ENCODE measurements around the gene DISC1. TPM values are rescaled to one million over a fixed set of nuclear protein-coding genes. Genes with fewer than 3 reads are reported as not detected.

DISC1 gene
- total and polyA plus RNA-seq, 2 experiments from 2014 or later: 0.43 to 1.2 TPM

- 7 to 11% methylated on average over 1 of the region's 1 CpG for WGBS, 2 experiments (ENCODE audit: low coverage in 1 of 2, low lambda C conversion rate in 2 of 2, missing lambda C conversion rate in 2 of 2)
- Histone ChIP-seq H3K4me1 (ENCODE audit: insufficient read depth) (no peaks in the 10 kb centered on the region), H3K9me3 (ENCODE audit: low read depth) (no peaks in the 10 kb centered on the region), H3K9ac (no peak overlapping the region), H3K27ac (no peak overlapping the region), H3K9me2 (ENCODE audit: insufficient read depth) (no peaks in the 10 kb centered on the region), H3K27me3 (replicated peaks; ENCODE audit: insufficient read depth) (no peaks in the 10 kb centered on the region), H3K36me3 (ENCODE audit: low read depth) (no peaks in the 10 kb centered on the region), H2AFZ (no peak overlapping the region), H3K4me3 (no peak overlapping the region), H4K20me1 (ENCODE audit: insufficient read depth) (no peaks in the 10 kb centered on the region), H3K4me2 (ENCODE audit: unreplicated experiment) (no peak overlapping the region), H3F3A (ENCODE audit: insufficient read depth) (no peaks in the 10 kb centered on the region), H3K79me2 (ENCODE audit: insufficient read depth) (no peaks in the 10 kb centered on the region)
- in situ Hi-C loops (cut with MboI): no loop called here
- TF ChIP-seq EZH2 (IDR thresholded peaks at IDR 0.05; ENCODE audit: insufficient read depth, poor library complexity, severe bottlenecking) (no peak), EZH2phosphoT487 (IDR thresholded peaks at IDR 0.05; ENCODE audit: insufficient read depth, low read depth) (no peak)
- no peak for DNase-seq
Observed at GRCh38 chr1:231768416-231768815, 141.8 kb downstream of the DISC1 start.

GRCh38 chr1:231770506-231771175, 144.1 kb downstream of the DISC1 start:
- Histone ChIP-seq H3K9me3 (ENCODE audit: low read depth) (no peaks in the 10 kb centered on the region), H3K4me2 (ENCODE audit: unreplicated experiment) (no peak overlapping the region), H3F3A (ENCODE audit: insufficient read depth) (no peaks in the 10 kb centered on the region), H3K4me3 (no peak overlapping the region), H3K36me3 (ENCODE audit: low read depth) (no peaks in the 10 kb centered on the region), H3K27ac (no peak overlapping the region), H3K9me2 (ENCODE audit: insufficient read depth) (no peaks in the 10 kb centered on the region), H2AFZ (no peak overlapping the region), H3K27me3 (replicated peaks; ENCODE audit: insufficient read depth) (no peaks in the 10 kb centered on the region), H3K79me2 (ENCODE audit: insufficient read depth) (no peaks in the 10 kb centered on the region), H3K4me1 (ENCODE audit: insufficient read depth) (peaks cover 2% of the 10 kb centered on the region), H3K9ac (no peak overlapping the region), H4K20me1 (ENCODE audit: insufficient read depth) (no peaks in the 10 kb centered on the region)
- in situ Hi-C loops (cut with MboI): no loop called here
- 52 to 59% methylated on average over 8 of the region's 8 CpGs for WGBS, 2 experiments (ENCODE audit: low coverage in 1 of 2, low lambda C conversion rate in 2 of 2, missing lambda C conversion rate in 2 of 2)
- TF ChIP-seq EZH2 (IDR thresholded peaks at IDR 0.05; ENCODE audit: insufficient read depth, poor library complexity, severe bottlenecking): no peak
- TF ChIP-seq EZH2phosphoT487 (IDR thresholded peaks at IDR 0.05; ENCODE audit: insufficient read depth, low read depth): no peak
- no peak for DNase-seq

GRCh38 chr1:231774719-231775335, 148.2 kb downstream of the DISC1 start:
- WGBS, 2 experiments (ENCODE audit: low coverage in 1 of 2, low lambda C conversion rate in 2 of 2, missing lambda C conversion rate in 2 of 2): 98% methylated on average over 4 of the region's 4 CpGs
- Histone ChIP-seq H3K9me2 (ENCODE audit: insufficient read depth) (no peaks in the 10 kb centered on the region), H2AFZ (no peak overlapping the region), H3K27me3 (replicated peaks; ENCODE audit: insufficient read depth) (no peaks in the 10 kb centered on the region), H3K4me2 (ENCODE audit: unreplicated experiment) (no peak overlapping the region), H3K9ac (no peak overlapping the region), H3K27ac (no peak overlapping the region), H4K20me1 (ENCODE audit: insufficient read depth) (no peaks in the 10 kb centered on the region), H3K36me3 (ENCODE audit: low read depth) (no peaks in the 10 kb centered on the region), H3K4me3 (no peak overlapping the region), H3K79me2 (ENCODE audit: insufficient read depth) (no peaks in the 10 kb centered on the region), H3K4me1 (ENCODE audit: insufficient read depth) (peaks cover 19% of the 10 kb centered on the region), H3K9me3 (ENCODE audit: low read depth) (no peaks in the 10 kb centered on the region), H3F3A (ENCODE audit: insufficient read depth) (0 out of 2 replicates have a peak, but pooled peaks cover 12% of the 10 kb centered on the region)
- in situ Hi-C loops (cut with MboI): no loop called here
- TF ChIP-seq EZH2 (IDR thresholded peaks at IDR 0.05; ENCODE audit: insufficient read depth, poor library complexity, severe bottlenecking): no peak
- no peak for TF ChIP-seq EZH2phosphoT487 (IDR thresholded peaks at IDR 0.05; ENCODE audit: insufficient read depth, low read depth)
- no peak for DNase-seq

- peaks cover 19% of the 10 kb centered on the region for H3K4me1 ChIP-seq (ENCODE audit: insufficient read depth)
- DNase-seq: peak; percentile 94
- 26 to 27% methylated on average over 10 of the region's 10 CpGs for WGBS, 2 experiments (ENCODE audit: low coverage in 1 of 2, low lambda C conversion rate in 2 of 2, missing lambda C conversion rate in 2 of 2)
- H3K9ac ChIP-seq: no peak overlapping the region
- H3K9me2 ChIP-seq (ENCODE audit: insufficient read depth): no peaks in the 10 kb centered on the region
- peak overlapping the region; percentile 32; the same call in 1 of the 2 replicates for H3K27ac ChIP-seq
- no peak for TF ChIP-seq EZH2 (IDR thresholded peaks at IDR 0.05; ENCODE audit: insufficient read depth, poor library complexity, severe bottlenecking)
- TF ChIP-seq EZH2phosphoT487 (IDR thresholded peaks at IDR 0.05; ENCODE audit: insufficient read depth, low read depth): no peak
- no peaks in the 10 kb centered on the region for H4K20me1 ChIP-seq (ENCODE audit: insufficient read depth)
- 0 out of 2 replicates have a peak, but pooled peaks cover 12% of the 10 kb centered on the region for H3F3A ChIP-seq (ENCODE audit: insufficient read depth)
- no peaks in the 10 kb centered on the region for H3K27me3 ChIP-seq (replicated peaks; ENCODE audit: insufficient read depth)
- H3K4me2 ChIP-seq (ENCODE audit: unreplicated experiment): peak overlapping the region; percentile 27
- peak overlapping the region; percentile 19; the same call in 1 of the 2 replicates for H2AFZ ChIP-seq
- no peaks in the 10 kb centered on the region for H3K36me3 ChIP-seq (ENCODE audit: low read depth)
- no peaks in the 10 kb centered on the region for H3K79me2 ChIP-seq (ENCODE audit: insufficient read depth)
- in situ Hi-C loops (cut with MboI): no loop called here
- no peaks in the 10 kb centered on the region for H3K9me3 ChIP-seq (ENCODE audit: low read depth)
- H3K4me3 ChIP-seq: no peak overlapping the region
Observed at GRCh38 chr1:231776010-231776756, 149.6 kb downstream of the DISC1 start.

All from GM23248 (cell line).